T-helper 17 cell (primary cell): ENCODE measurements around the gene BIRC7. TPM values are rescaled to one million over a fixed set of nuclear protein-coding genes. Genes with fewer than 3 reads are reported as not detected.
"Not testable (repeated sequence)": the region's sequence is repeated elsewhere in the genome, so short reads cannot be mapped to it uniquely, and the experiment has no call there.

Experiments
- ATAC-seq: fragments of 150-1000 bp; cut with Tn5 transposase; 2 replicates; pipeline ENCODE4 v1.10.0; 2021; ENCODE audit warnings: mild to moderate bottlenecking, moderate library complexity
- DNase-seq, 3 donors: peaks; one replicate each; pipeline versions ENCODE4 v3.0.0 to v3.0.0-alpha.2; 2020 to 2021
- H3K9me3 ChIP-seq: one replicate; pipeline ENCODE4 v1.7.0; 2013; ENCODE audit warnings: low read length, mild to moderate bottlenecking; ENCODE audit not compliant: control insufficient read depth, poor library complexity, severe bottlenecking
- H3K27ac Mint-ChIP-seq: one replicate; pipeline ENCODE4 v1.8.0; 2022; ENCODE audit warnings: mild to moderate bottlenecking, moderate library complexity, mixed read lengths
- H3K27me3 Mint-ChIP-seq: one replicate; pipeline ENCODE4 v1.8.0; 2022; ENCODE audit warnings: mixed read lengths
- H3K36me3 Mint-ChIP-seq: one replicate; pipeline ENCODE4 v1.8.0; 2022; ENCODE audit warnings: low read depth, mixed read lengths
- H3K4me1 Mint-ChIP-seq: one replicate; pipeline ENCODE4 v1.8.0; 2022; ENCODE audit warnings: mild to moderate bottlenecking, mixed read lengths
- H3K4me3 Mint-ChIP-seq: one replicate; pipeline ENCODE4 v1.8.0; 2022; ENCODE audit warnings: mild to moderate bottlenecking, moderate library complexity, mixed read lengths
- total RNA-seq, 4 donors: library from RNA in 2 of 4; stranded (reverse) in 2 of 4; gene quantifications; one replicate each; pipeline ENCODE4 v1.2.3 and lab custom pipeline; 2022 to 2026

Gene BIRC7
- total RNA-seq, 2 donors from 2014 or later, result not detected

DNA sequence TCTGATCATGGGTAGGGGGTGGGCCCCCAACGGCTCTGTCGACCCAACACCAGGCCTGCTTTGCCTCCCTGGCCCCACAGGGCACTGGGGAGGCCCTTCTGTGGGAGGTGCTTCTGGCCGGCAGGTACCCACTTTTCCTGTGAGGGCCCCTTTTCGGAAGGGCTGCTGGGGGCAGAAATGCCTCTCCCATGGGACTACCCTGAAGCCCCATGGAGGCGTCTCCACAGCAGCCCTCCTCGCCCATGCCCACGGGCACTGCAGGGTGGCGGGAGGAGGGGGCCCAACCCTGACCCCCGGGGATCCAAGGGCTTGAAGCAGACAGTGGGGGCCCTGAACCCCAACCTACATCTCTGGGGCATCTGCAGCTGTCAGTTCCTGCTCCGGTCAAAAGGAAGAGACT lies 2.3 kb downstream of the BIRC7 start:
- Mint-ChIP-seq H3K27ac (no peak overlapping the region), H3K4me1 (no peaks in the 10 kb centered on the region), H3K36me3 (no peaks in the 10 kb centered on the region), H3K4me3 (no peak overlapping the region), H3K27me3 (peaks cover 7% of the 10 kb centered on the region)
- no peak for DNase-seq
- no peak for ATAC-seq
- no peaks in the 10 kb centered on the region for H3K9me3 ChIP-seq

DNA sequence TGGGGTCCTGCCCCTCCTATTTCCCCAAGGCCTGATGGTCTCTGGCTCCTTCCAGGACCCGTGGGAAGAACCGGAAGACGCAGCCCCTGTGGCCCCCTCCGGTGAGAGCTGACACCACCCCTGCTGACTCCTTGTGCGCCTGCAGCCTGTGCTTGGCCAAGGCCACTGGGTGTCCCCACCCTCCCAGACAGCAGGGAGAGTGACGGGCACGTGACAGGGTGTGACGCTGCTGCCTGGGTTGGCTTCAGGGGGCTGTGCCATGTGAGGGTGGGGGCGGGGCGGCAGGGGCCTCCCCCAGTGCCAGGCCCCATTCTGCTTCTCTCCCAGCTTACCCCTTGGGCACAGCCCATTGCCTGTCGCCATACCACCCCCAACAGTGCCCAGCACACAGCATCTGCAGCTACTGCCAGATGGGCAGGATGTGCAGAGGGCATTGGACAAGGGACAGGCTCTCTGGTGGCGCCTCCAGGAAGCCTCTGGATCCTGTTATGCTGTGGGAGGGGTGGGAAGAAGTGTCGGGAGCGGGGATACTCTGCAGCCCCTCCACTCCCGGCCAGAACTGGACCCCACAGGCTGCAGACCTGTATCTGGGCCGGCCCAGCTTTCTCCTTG lies 2.9 kb downstream of the BIRC7 start:
- ATAC-seq (no peak), DNase-seq (no peak)
- no peaks in the 10 kb centered on the region for H3K36me3 Mint-ChIP-seq
- no peaks in the 10 kb centered on the region for H3K4me1 Mint-ChIP-seq
- H3K4me3 Mint-ChIP-seq, result no peak overlapping the region
- no peaks in the 10 kb centered on the region for H3K9me3 ChIP-seq
- H3K27ac Mint-ChIP-seq, result no peak overlapping the region
- peaks cover 6% of the 10 kb centered on the region for H3K27me3 Mint-ChIP-seq

DNA sequence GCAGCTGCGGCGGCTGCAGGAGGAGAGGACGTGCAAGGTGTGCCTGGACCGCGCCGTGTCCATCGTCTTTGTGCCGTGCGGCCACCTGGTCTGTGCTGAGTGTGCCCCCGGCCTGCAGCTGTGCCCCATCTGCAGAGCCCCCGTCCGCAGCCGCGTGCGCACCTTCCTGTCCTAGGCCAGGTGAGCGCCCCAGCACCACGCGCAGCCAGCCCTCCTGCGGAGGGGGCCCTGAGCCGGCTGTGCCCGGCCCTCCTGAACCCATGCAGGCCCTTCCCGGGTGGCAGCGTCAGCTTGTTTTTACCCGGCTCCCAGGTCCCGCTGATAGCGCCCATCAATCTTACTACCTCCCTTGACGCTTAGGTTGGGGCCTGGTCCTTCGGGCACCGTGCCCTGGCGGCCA lies 3.7 kb downstream of the BIRC7 start:
- no peak for ATAC-seq
- no peaks in the 10 kb centered on the region for H3K4me1 Mint-ChIP-seq
- peaks cover 14% of the 10 kb centered on the region for H3K27me3 Mint-ChIP-seq
- H3K27ac Mint-ChIP-seq, result no peak overlapping the region
- H3K9me3 ChIP-seq, result no peaks in the 10 kb centered on the region
- H3K36me3 Mint-ChIP-seq, result no peaks in the 10 kb centered on the region
- DNase-seq, result no peak
- no peak overlapping the region for H3K4me3 Mint-ChIP-seq

DNA sequence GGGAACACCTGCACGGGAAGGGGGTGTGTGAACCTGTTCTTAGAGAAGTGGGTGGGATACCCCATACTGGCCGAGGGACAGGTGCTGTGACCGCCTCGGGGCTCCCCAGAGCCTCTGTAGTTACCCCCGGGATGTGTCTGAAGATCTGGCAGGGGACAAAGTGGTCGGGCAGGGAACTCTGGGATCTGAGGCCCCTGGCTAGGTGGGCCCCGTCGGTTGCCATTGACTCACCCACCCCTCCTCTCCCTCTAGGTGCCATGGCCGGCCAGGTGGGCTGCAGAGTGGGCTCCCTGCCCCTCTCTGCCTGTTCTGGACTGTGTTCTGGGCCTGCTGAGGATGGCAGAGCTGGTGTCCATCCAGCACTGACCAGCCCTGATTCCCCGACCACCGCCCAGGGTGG lies 4.3 kb downstream of the BIRC7 start:
- no peak overlapping the region for H3K27ac Mint-ChIP-seq
- DNase-seq (no peak), ATAC-seq (no peak)
- peaks cover 17% of the 10 kb centered on the region for H3K27me3 Mint-ChIP-seq
- no peaks in the 10 kb centered on the region for H3K36me3 Mint-ChIP-seq
- H3K9me3 ChIP-seq, result no peaks in the 10 kb centered on the region
- H3K4me1 Mint-ChIP-seq, result no peaks in the 10 kb centered on the region
- H3K4me3 Mint-ChIP-seq, result no peak overlapping the region

DNA sequence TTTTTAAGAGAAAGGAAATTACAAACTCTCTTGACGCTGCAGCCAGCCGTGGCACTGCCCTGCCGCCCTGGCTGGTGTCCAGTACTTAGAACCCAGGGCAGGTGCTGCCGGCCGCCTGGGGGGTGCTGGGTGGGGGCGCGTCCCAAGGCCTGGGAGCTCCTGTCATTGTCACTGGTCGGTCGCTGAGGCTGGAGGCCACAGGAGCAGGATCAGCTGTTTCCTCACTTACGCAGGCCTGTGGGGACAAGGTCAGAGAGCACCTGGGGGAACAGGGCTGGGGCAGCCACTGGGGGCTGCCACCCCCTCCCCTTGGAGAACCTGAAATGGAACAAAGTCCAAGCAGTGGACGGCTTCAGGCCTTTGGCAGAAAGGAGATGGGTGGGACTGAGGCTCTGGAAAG lies 5.6 kb downstream of the BIRC7 start:
- no peak for DNase-seq
- no peaks in the 10 kb centered on the region for H3K9me3 ChIP-seq
- H3K36me3 Mint-ChIP-seq, result peaks cover 2% of the 10 kb centered on the region
- H3K27me3 Mint-ChIP-seq, result peaks cover 29% of the 10 kb centered on the region
- H3K4me3 Mint-ChIP-seq, result no peak overlapping the region
- no peak overlapping the region for H3K27ac Mint-ChIP-seq
- no peak for ATAC-seq
- H3K4me1 Mint-ChIP-seq, result no peaks in the 10 kb centered on the region

DNA sequence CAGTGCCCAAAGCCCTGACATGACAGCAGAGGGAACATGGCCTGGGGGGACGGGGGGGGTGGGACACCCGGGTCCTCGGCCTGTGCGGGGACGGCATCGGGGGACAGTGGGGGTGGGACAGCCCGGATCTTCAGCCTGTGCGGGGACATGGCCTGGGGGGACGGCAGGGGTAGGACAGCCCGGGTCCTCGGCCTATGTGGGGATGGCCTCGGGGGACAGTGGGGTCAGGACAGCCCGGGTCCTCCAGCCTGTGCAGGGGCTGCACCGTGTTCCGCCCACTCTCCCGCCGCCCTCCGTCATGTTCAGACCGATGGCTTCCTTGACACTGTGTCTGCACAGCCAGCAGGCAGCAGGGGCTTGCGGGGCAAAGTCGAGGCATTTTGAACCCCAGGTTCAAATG lies 7.0 kb downstream of the BIRC7 start:
- Mint-ChIP-seq H3K4me3 (no peak overlapping the region), H3K36me3 (peaks cover 2% of the 10 kb centered on the region), H3K27ac (no peak overlapping the region), H3K4me1 (no peaks in the 10 kb centered on the region), H3K27me3 (peaks cover 36% of the 10 kb centered on the region)
- H3K9me3 ChIP-seq, result no peaks in the 10 kb centered on the region
- ATAC-seq (no peak), DNase-seq (no peak)

DNA sequence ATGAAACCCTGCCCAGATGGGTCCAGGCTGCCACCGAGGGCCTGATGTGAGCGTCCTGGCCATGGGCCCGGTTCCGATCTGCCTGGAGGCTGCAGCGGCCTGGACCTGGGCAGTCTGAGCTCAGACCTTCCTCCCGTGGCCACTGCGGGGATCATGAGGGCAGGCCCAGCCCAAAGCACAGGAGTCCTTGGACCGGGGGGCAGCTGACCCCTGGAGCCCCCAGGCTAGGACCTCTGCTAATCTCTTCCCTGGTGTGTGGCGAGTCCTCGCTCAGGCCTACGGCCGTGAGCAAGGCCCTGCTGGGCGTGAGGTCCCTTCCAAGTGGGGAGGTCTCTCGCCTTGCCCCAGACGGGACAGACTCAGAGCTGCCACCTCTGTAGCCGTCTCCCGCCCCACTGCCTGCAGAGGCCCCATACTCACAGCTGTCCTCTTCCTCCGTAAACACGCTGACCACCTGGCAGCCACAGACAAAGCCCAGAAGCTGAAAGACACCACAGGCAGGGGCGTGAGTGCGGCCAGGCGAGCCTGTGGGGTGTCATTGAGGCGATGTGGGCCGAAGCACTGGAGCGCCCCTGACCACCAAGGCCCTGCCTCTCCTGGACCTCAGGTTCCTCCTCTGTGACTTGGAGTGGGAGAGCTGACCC lies 8.0 kb downstream of the BIRC7 start:
- H3K27me3 Mint-ChIP-seq, result peaks cover 42% of the 10 kb centered on the region
- no peaks in the 10 kb centered on the region for H3K9me3 ChIP-seq
- DNase-seq (no peak), ATAC-seq (no peak)
- no peaks in the 10 kb centered on the region for H3K4me1 Mint-ChIP-seq
- peaks cover 2% of the 10 kb centered on the region for H3K36me3 Mint-ChIP-seq
- no peak overlapping the region for H3K27ac Mint-ChIP-seq
- H3K4me3 Mint-ChIP-seq, result no peak overlapping the region

DNA sequence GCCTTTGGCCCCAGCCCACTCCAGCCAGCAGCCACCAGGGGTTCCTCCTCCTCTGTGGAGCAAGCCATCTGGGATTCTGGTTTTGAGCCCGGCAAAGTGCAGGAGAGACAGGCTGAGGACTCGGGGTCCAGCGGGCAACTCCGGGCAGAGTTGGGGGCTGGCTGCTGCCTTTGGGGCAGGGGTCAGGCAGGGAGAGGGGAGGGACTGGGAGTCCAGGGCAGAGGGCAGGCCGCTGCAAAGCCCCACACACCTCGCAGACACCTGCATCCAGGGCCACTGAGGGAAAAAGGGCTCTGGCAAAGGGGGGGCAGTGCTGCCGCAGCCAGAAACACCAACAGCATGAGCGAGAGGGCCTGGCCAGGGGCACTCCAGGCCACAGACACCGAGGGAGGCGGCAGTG lies 8.8 kb downstream of the BIRC7 start:
- ATAC-seq (no peak), DNase-seq (no peak)
- Mint-ChIP-seq H3K27ac (no peak overlapping the region), H3K36me3 (peaks cover 2% of the 10 kb centered on the region), H3K27me3 (peaks cover 49% of the 10 kb centered on the region), H3K4me1 (no peaks in the 10 kb centered on the region), H3K4me3 (no peak overlapping the region)
- H3K9me3 ChIP-seq, result no peaks in the 10 kb centered on the region

DNA sequence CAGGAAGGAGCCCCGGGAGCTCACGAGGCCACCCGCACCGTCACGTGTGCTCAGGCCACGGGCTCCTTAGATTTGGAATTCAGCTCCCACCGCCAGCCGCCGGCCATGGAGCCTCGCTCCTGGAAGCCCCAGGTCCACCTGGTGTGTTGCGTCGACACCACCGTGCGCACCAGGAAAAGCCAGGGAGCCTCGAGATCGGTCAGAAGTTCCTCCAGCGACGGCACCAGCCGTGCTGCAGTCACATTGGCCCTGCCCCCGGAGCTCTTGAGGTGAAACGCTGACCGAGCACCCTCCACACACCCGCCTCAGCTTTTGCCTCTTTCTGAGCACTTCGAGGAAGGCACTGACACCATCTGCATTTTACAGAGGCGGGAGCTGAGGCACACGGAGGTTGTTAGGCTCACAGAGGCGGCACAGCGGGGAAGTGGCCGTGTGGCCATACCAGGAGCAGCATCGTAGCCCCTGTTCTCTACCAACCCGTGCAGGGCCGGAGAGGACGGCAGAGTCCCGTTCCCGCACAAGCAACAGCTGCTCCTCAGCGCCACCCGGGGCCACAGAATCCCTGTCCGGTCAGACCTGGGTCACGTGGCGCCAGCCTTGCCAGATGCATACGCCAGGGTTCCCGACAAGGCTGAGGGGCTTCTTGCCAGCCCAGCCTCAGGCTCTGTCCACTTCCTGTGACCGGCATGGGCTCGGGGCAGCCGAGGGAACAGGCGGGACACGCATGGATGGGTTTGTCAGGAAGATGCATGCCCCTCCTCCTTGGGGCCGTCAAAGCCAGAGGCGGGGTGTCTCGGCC lies 11.0 kb downstream of the BIRC7 start:
- DNase-seq (no peak), ATAC-seq (no peak)
- Mint-ChIP-seq H3K27ac (no peak overlapping the region), H3K27me3 (peaks cover 65% of the 10 kb centered on the region), H3K4me1 (no peaks in the 10 kb centered on the region), H3K36me3 (peaks cover 2% of the 10 kb centered on the region), H3K4me3 (no peak overlapping the region)
- no peaks in the 10 kb centered on the region for H3K9me3 ChIP-seq

DNA sequence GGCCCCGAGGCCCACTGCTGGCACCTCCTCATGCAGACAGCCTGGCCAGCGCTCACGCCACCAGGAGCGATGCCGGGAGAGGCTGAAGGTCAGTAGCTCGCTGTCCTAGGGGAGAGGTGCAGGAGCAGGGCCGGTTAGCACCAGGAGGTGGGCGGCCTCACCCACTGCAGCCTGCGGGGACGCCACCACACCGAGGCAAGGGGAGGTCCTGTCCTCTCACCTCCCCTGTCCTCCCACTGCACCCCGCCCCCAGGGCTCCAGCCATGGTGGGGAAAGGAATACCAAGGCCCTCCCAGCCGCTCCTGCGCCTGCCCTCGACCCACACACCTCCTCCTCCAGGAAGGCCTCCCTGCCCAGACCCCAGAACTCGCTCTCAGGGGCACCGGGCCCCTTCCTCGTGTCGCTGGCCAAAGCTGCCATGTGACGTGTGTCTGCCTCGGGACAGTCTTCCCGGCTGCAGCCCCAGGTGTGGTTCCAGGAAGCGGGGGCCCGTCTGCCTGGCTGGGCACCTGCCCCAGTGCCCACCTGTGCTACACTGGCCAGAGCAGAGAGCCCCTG lies 12.0 kb downstream of the BIRC7 start:
- H3K4me3 Mint-ChIP-seq, result no peak overlapping the region
- H3K36me3 Mint-ChIP-seq, result peaks cover 3% of the 10 kb centered on the region
- peaks cover 69% of the 10 kb centered on the region for H3K27me3 Mint-ChIP-seq

DNA sequence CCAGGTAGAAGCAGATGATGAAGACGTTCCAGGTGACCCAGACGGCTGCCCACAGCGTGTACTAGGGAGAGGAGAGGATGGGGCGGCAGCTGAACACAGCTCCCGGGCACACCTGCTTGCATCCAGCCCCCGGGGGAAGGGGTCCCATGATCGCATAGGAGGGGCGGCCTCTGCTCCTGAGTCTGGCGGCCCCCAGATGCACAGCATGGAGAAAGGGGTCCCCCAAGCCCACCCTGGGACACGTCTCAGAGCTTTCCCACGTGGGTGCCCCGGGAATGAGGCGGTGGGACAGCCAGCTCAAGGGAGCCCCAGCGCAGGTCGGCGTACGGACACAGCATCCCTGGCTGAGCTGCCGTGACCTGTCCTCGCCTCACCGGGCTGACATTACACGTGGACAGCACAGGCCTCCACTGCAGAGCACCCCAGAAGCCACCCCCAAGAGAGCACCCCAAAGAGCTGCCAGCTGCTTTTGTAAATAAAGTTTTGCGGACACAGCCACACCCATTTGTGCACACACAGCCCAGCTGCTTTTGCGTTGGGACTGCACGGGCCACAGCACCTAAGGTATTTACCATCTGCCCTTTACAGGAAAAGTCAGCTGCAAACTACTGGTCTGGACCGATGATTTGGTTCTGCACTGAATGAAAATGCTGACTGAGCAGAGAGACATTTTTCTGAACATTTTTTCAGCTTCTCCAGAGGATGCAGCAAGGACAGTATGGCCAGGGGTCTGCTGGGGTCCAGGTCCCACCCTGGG lies 13.3 kb downstream of the BIRC7 start:
- Mint-ChIP-seq H3K27ac (no peak overlapping the region), H3K36me3 (peaks cover 6% of the 10 kb centered on the region), H3K27me3 (peaks cover 70% of the 10 kb centered on the region), H3K4me3 (no peak overlapping the region), H3K4me1 (peaks cover 5% of the 10 kb centered on the region)
- DNase-seq, result no peak
- no peak for ATAC-seq
- H3K9me3 ChIP-seq, result no peaks in the 10 kb centered on the region

More for the DNA sequence above, 12.0 kb downstream of the BIRC7 start:
- H3K9me3 ChIP-seq, result no peaks in the 10 kb centered on the region
- no peak for DNase-seq
- no peak overlapping the region for H3K27ac Mint-ChIP-seq
- peaks cover 2% of the 10 kb centered on the region for H3K4me1 Mint-ChIP-seq
- ATAC-seq, result no peak

DNA sequence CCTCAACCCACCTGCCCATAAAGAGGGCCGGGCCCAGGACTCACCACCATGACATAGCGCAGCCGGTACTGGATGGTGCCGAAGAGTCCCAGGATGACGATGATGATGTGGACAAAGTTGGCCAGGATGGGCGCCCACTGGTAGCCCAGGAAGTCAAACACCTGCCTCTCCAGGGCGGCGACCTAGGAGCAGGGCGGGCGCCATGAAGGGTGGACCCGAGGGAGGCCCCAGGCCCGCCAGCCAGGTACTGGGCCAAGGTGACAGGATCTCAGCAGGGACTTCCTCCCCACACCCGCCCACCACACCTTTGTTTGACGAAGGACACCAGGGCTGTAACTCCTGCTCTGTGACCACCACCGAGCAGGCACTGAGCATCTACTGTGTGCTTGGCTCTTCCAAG lies 14.2 kb downstream of the BIRC7 start:
- DNase-seq (no peak), ATAC-seq (no peak)
- peaks cover 6% of the 10 kb centered on the region for H3K36me3 Mint-ChIP-seq
- no peak overlapping the region for H3K27ac Mint-ChIP-seq
- H3K27me3 Mint-ChIP-seq, result peaks cover 67% of the 10 kb centered on the region
- H3K9me3 ChIP-seq, result no peaks in the 10 kb centered on the region
- H3K4me3 Mint-ChIP-seq, result no peak overlapping the region
- H3K4me1 Mint-ChIP-seq, result peaks cover 8% of the 10 kb centered on the region

DNA sequence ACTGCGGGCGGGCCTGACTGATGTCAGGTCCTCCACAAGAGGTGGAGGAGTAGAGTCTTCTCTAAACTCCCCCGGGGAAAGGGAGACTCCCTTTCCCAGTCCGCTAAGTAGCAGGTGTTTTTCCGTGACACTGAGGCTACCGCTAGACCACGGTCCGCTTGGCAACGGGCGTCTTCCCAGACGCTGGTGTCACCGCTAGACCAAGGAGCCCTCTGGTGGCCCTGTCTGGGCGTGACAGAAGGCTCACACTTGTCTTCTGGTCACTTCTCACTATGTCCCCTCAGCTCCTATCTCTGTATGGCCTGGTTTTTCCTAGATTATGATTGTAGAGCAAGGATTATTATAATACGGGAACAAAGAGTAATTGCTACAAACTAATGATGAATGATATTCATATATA lies 15.6 kb downstream of the BIRC7 start:
- H3K36me3 Mint-ChIP-seq, H3K27ac Mint-ChIP-seq, ATAC-seq, DNase-seq, H3K4me3 Mint-ChIP-seq, H3K9me3 ChIP-seq, H3K4me1 Mint-ChIP-seq: not testable (repeated sequence)
- H3K27me3 Mint-ChIP-seq, result peaks cover 67% of the 10 kb centered on the region
